Neuronal stem cell (in vitro differentiated cells): ENCODE measurements around the gene ALDH3B1.
A peak's percentile ranks its signal among the peaks of the same experiment; 100 is the strongest.

Experiments used
- DNase-seq: peaks from one replicate; pipeline ENCODE4 v3.0.0-alpha.2; 2013; ENCODE audit warnings: low spot score
- H2AFZ ChIP-seq: one replicate; pipeline ENCODE4 v1.6.1; 2013; ENCODE audit warnings: mild to moderate bottlenecking, low read length, inconsistent platforms
- H2AK5ac ChIP-seq: 2 replicates; pipeline ENCODE4 v1.6.1; 2013; ENCODE audit warnings: low read depth, mild to moderate bottlenecking, inconsistent platforms, low read length, moderate library complexity, mixed read lengths
- H2BK120ac ChIP-seq: 2 replicates; pipeline ENCODE4 v1.6.1; 2013; ENCODE audit warnings: low read depth, mild to moderate bottlenecking, inconsistent platforms, low read length, moderate library complexity, mixed read lengths
- H2BK12ac ChIP-seq: one replicate; pipeline ENCODE4 v1.6.1; 2013; ENCODE audit warnings: low read length, inconsistent platforms
- H2BK15ac ChIP-seq: 2 replicates; pipeline ENCODE4 v1.6.1; 2013; ENCODE audit warnings: mild to moderate bottlenecking, low read length, inconsistent platforms, mixed read lengths
- H2BK5ac ChIP-seq: one replicate; pipeline ENCODE4 v1.6.1; 2013; ENCODE audit warnings: inconsistent platforms, mild to moderate bottlenecking, low read length, moderate library complexity
- H3K14ac ChIP-seq: one replicate; pipeline ENCODE4 v1.6.1; 2013; ENCODE audit warnings: low read length, inconsistent platforms
- H3K18ac ChIP-seq: 2 replicates; pipeline ENCODE4 v1.6.1; 2013; ENCODE audit warnings: low read length, inconsistent platforms
- H3K23ac ChIP-seq: 2 replicates; pipeline ENCODE4 v1.6.1; 2013; ENCODE audit warnings: low read depth, mild to moderate bottlenecking, mixed read lengths, low read length, inconsistent platforms; ENCODE audit not compliant: poor library complexity
- H3K27ac ChIP-seq: replicated peaks from 3 replicates; pipeline ENCODE4 v1.5.1; 2013; ENCODE audit warnings: low read length, inconsistent platforms
- H3K27me3 ChIP-seq, 3 experiments: 2 replicates each; pipeline ENCODE4 v1.6.1; 2013; ENCODE audit warnings: low read length in 3 of 3, mild to moderate bottlenecking in 2 of 3, inconsistent platforms in 1 of 3, low read depth in 1 of 3, mixed read lengths in 1 of 3, moderate library complexity in 1 of 3; ENCODE audit not compliant: control insufficient read depth in 3 of 3, insufficient read depth in 3 of 3
- H3K36me3 ChIP-seq, 2 donors: replicated peaks in 1 of 2; 2 replicates each; pipeline ENCODE4 v1.6.1; 2013; ENCODE audit warnings: low read length in 2 of 2; ENCODE audit not compliant: control insufficient read depth in 2 of 2, insufficient read depth in 2 of 2
- H3K4ac ChIP-seq: 2 replicates; pipeline ENCODE4 v1.6.1; 2013; ENCODE audit warnings: inconsistent platforms, mild to moderate bottlenecking, low read length, moderate library complexity
- H3K4me1 ChIP-seq, 2 donors: 1 replicate in 1 of 2; 2 replicates in 1 of 2; pipeline ENCODE4 v1.6.1; 2013; ENCODE audit warnings: low read length in 2 of 2, low read depth in 1 of 2; ENCODE audit not compliant: control insufficient read depth in 2 of 2, insufficient read depth in 1 of 2
- H3K4me2 ChIP-seq: one replicate; pipeline ENCODE4 v1.6.1; 2013; ENCODE audit warnings: mild to moderate bottlenecking, low read length, inconsistent platforms; ENCODE audit not compliant: insufficient read depth, poor library complexity, severe bottlenecking
- H3K4me3 ChIP-seq, 2 donors: 2 replicates each; pipeline ENCODE4 v1.5.1; 2013; ENCODE audit warnings: low read length in 2 of 2, mild to moderate bottlenecking in 2 of 2, inconsistent platforms in 1 of 2, moderate library complexity in 1 of 2
- H3K79me1 ChIP-seq: one replicate; pipeline ENCODE4 v1.6.1; 2013; ENCODE audit warnings: low read depth, mild to moderate bottlenecking, inconsistent platforms, low read length, moderate library complexity
- H3K9ac ChIP-seq: one replicate; pipeline ENCODE4 v1.6.1; 2013; ENCODE audit warnings: mild to moderate bottlenecking, low read depth, low read length, inconsistent platforms; ENCODE audit not compliant: poor library complexity
- H3K9me3 ChIP-seq, 2 donors: replicated peaks in 1 of 2; 2 replicates each; pipeline versions ENCODE3 to v1.6.1; 2013; ENCODE audit warnings: low read length in 2 of 2, mild to moderate bottlenecking in 2 of 2, inconsistent platforms in 1 of 2, low read depth in 1 of 2, mixed read lengths in 1 of 2, moderate library complexity in 1 of 2; ENCODE audit not compliant: control insufficient read depth in 2 of 2, insufficient read depth in 1 of 2
- H4K8ac ChIP-seq: one replicate; pipeline ENCODE4 v1.6.1; 2013; ENCODE audit warnings: low read depth, mild to moderate bottlenecking, inconsistent platforms, low read length, moderate library complexity
- H4K91ac ChIP-seq: one replicate; pipeline ENCODE4 v1.6.1; 2013; ENCODE audit warnings: low read length, low read depth, mild to moderate bottlenecking, inconsistent platforms; ENCODE audit not compliant: poor library complexity
- WGBS, 2 donors: extraction: QIAGEN DNeasy Blood & Tissue Kit; methylation state at CpG; one replicate each; pipeline ENCODE4 v1.1.7; 2013; ENCODE audit warnings: missing lambda C conversion rate in 2 of 2, mixed read lengths in 1 of 2; ENCODE audit not compliant: insufficient read length in 2 of 2, insufficient replicate concordance in 1 of 2; ENCODE audit errors: extremely low coverage in 2 of 2; 5-methylcytosine and 5-hydroxymethylcytosine counted together

Gene ALDH3B1

DNA sequence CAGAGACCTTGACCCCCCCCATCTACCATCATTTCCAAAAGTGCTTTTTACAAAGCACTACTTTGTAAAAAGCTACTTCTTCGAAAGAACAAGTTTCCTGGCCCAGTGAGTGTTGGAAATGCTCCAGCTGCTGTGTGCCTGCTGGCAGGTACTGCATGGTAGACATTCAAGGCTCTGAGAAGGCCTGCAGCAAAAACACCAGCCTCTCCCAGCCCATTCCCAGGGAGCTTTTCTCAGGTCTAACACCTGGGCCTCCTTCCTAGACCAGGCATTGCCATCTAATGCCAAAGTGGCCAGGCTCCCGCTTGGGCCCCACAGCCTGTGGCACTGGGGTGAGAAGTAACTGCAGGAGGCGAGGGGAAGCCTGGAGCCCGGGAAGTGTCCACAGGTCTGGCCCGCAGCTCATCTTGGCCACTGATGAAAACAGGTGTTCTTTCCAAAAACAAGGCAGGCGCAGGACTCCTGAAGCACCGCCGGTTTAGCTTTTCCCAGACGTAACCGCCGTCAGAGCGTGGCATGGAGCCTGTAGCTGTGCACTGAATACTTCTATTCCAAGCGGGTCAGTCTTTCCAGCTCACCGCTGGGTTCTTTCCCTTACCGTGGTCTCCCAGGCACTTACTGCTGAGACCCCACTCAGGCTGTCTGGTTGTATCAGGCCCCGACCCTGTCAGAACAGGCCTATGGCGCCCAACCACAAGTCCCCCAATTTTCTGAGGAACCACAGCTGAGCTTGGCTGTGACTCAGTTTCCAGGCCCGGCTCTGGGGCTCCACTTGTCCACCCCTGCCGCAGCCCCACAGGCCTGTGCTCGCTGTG lies 27.5 kb downstream of the ALDH3B1 start:
- H3K4me2 ChIP-seq = no peak overlapping the region
- no peaks in the 10 kb centered on the region for H3K27me3 ChIP-seq
- peak overlapping the region; percentile 86 for H3K14ac ChIP-seq
- no CpG with 5 or more reads among the region's 20 CpGs for WGBS, 2 donors
- H3K4me3 ChIP-seq = no peak overlapping the region
- peak overlapping the region; percentile 34 for H2BK12ac ChIP-seq
- H4K8ac ChIP-seq = no peak overlapping the region
- no peak overlapping the region for H3K27ac ChIP-seq
- H3K4me1 ChIP-seq = peaks cover 13 to 25% of the 10 kb centered on the region in 2 donors
- peak overlapping the region; percentile 98 for H2AK5ac ChIP-seq
- H3K9ac ChIP-seq = no peak overlapping the region
- no peaks in the 10 kb centered on the region for H3K9me3 ChIP-seq
- no peak overlapping the region for H3K4ac ChIP-seq
- peak overlapping the region; percentile 42 for H2BK5ac ChIP-seq
- no peak overlapping the region for H3K23ac ChIP-seq
- no peak overlapping the region for H4K91ac ChIP-seq
- H3K79me1 ChIP-seq = peaks cover 7% of the 10 kb centered on the region
- H2AFZ ChIP-seq = no peak overlapping the region
- H2BK15ac ChIP-seq = peak overlapping the region; percentile 98
- H3K18ac ChIP-seq = peak overlapping the region; percentile 95
- H2BK120ac ChIP-seq = no peak overlapping the region
- peaks cover 20 to 34% of the 10 kb centered on the region in 2 donors for H3K36me3 ChIP-seq
- no peak for DNase-seq

DNA sequence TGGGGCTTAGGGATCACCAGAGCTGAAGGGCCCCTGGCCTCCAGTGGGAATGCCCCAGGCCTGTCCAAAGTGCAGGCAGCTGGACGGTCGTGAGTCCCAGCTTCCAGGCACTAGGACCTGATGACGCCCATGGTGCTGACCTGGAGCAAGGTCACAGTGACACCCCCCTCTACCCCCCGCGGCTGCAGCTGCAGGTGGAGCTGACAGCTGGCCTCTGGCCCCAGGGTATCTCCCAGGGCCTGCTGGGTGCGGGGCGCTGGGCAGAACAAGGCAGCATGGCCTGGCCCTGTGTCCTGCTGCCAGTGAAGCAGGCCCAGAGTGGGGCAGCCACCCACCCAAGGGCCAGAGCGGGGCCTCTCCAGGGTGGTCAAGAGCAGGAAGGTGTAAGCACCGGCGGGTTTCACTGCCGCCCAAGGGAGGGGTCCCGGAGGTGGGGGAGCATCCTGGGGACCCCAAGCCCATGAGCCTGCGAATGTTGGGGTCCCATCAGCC lies 28.1 kb downstream of the ALDH3B1 start:
- Histone ChIP-seq H3K4ac (peak overlapping the region; percentile 85), H3K9ac (peak overlapping the region; percentile 88), H4K8ac (peak overlapping the region; percentile 68), H3K14ac (peak overlapping the region; percentile 86), H2BK15ac (peak overlapping the region; percentile 98), H2BK5ac (peak overlapping the region; percentile 42), H3K23ac (peak overlapping the region; percentile 66), H3K27ac (no peak overlapping the region), H2BK12ac (peak overlapping the region; percentile 34), H2BK120ac (no peak overlapping the region), H3K4me2 (peak overlapping the region; percentile 48), H2AK5ac (peak overlapping the region; percentile 98), H3K4me3 (no peak overlapping the region), H3K36me3 (peaks cover 14 to 27% of the 10 kb centered on the region in 2 donors), H3K79me1 (peaks cover 4% of the 10 kb centered on the region), H4K91ac (no peak overlapping the region), H3K27me3 (no peaks in the 10 kb centered on the region), H3K9me3 (no peaks in the 10 kb centered on the region), H3K4me1 (peaks cover 13 to 31% of the 10 kb centered on the region in 2 donors), H2AFZ (peak overlapping the region; percentile 49), H3K18ac (peak overlapping the region; percentile 95)
- no CpG with 5 or more reads among the region's 13 CpGs for WGBS, 2 donors
- no peak for DNase-seq

DNA sequence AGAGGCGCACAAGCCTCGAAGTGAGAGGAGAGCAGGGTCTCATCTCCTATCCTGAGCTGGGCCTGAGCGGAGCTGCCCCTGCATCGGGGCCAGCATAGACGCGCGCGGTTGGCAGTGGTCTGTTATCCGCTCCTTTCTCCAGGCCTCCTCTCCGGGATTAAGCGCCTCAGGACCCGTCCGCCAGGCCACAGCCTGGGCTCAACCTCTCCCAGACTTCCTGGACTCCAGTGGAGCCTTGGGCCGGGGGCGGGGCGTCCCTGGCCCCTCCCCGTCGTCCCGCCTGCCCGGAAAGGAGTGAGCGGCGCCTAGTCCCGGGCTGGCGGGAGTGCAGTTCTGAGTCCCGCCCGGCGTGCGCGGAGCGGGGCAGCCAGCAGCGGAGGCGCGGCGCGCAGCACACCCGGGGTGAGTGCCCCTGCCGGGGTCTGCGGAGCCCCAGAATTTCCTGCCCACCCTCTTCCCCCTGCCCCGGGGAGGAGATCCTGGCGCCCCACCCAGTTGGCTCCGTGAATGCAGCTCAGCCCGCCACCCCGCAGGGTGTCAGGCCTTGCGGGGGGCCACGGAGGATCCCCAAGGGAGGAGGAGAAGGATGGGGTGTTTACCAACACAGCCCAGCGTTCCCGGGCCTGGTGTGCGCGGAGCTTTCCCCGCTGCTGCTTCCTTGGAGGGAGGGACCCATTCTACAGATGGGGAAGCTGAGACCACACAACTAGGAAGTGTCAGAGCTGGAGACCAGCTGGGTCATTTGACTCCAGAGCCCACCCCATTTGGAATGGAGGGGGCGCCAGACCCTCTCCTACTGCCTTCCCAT lies 28.8 kb downstream of the ALDH3B1 start, which contains the start of gene TCIRG1:
TSS of gene TCIRG1 (plus strand) at position 308 of the 808 bp plus-strand sequence. CDS start 2,247 bp downstream, outside the sequence.
- H3K9ac ChIP-seq = peak within 1 kb of the TSS; percentile 88
- H2AFZ ChIP-seq = peak within 1 kb of the TSS; percentile 88
- H3K36me3 ChIP-seq = peaks cover 7 to 21% of the 10 kb centered on the region in 2 donors
- peak within 1 kb of the TSS; percentile 95 for H3K18ac ChIP-seq
- H3K4me2 ChIP-seq = peak within 1 kb of the TSS; percentile 48
- H2BK5ac ChIP-seq = peak within 1 kb of the TSS; percentile 42
- peak within 1 kb of the TSS in 1 of 2 donors; percentile 56 for H3K4me3 ChIP-seq
- H3K23ac ChIP-seq = peak within 1 kb of the TSS; percentile 66
- no peaks in the 10 kb centered on the region for H3K27me3 ChIP-seq
- H3K4ac ChIP-seq = peak within 1 kb of the TSS; percentile 85
- H2AK5ac ChIP-seq = peak within 1 kb of the TSS; percentile 98
- peak within 1 kb of the TSS; percentile 34 for H2BK12ac ChIP-seq
- WGBS, 2 donors = no CpG with 5 or more reads among the region's 51 CpGs
- no peak within 1 kb of the TSS for H3K27ac ChIP-seq
- H4K91ac ChIP-seq = no peak within 1 kb of the TSS
- H2BK15ac ChIP-seq = peak within 1 kb of the TSS; percentile 98
- H3K14ac ChIP-seq = peak within 1 kb of the TSS; percentile 86
- H4K8ac ChIP-seq = peak within 1 kb of the TSS; percentile 68
- peak within 1 kb of the TSS; percentile 26 for H2BK120ac ChIP-seq
- no peaks in the 10 kb centered on the region for H3K9me3 ChIP-seq
- H3K79me1 ChIP-seq = peaks cover 4% of the 10 kb centered on the region
- H3K4me1 ChIP-seq = peaks cover 13 to 34% of the 10 kb centered on the region in 2 donors
- DNase-seq = peak; percentile 35
